Spinal cord (tissue), 10 donors: Measurements from ENCODE around the gene MAPK4. TPM values are rescaled to one million over a fixed set of nuclear protein-coding genes. Genes with fewer than 3 reads are reported as not detected.

Source experiments
- DNase-seq, 6 donors: peaks; one replicate each; pipeline versions ENCODE4 v3.0.0 to v3.0.0-alpha.2; 2013 to 2015; ENCODE audit warnings: low spot score in 6 of 6, low read depth in 4 of 6
- H3K27ac ChIP-seq: one replicate; pipeline ENCODE4 v1.5.1; 2013; ENCODE audit warnings: low read depth, low read length, control low read depth
- H3K27me3 ChIP-seq: one replicate; pipeline ENCODE4 v1.6.1; 2013; ENCODE audit warnings: low read length; ENCODE audit not compliant: control insufficient read depth, insufficient read depth
- H3K36me3 ChIP-seq: one replicate; pipeline ENCODE4 v1.6.1; 2013; ENCODE audit warnings: low read length; ENCODE audit not compliant: control insufficient read depth, insufficient read depth
- H3K4me1 ChIP-seq: one replicate; pipeline ENCODE4 v1.6.1; 2013; ENCODE audit warnings: low read length; ENCODE audit not compliant: control insufficient read depth, insufficient read depth
- H3K4me3 ChIP-seq: one replicate; pipeline ENCODE4 v1.5.1; 2013; ENCODE audit warnings: low read depth, low read length, control low read depth
- H3K9me3 ChIP-seq: one replicate; pipeline ENCODE4 v1.6.1; 2013; ENCODE audit warnings: low read length; ENCODE audit not compliant: control insufficient read depth, insufficient read depth
- WGBS: methylation state at CpG from one replicate; pipeline ENCODE4 v1.1.5; 2013; ENCODE audit warnings: missing lambda C conversion rate; ENCODE audit not compliant: insufficient coverage; 5-methylcytosine and 5-hydroxymethylcytosine counted together
- polyA plus RNA-seq, 2 donors: library from polyadenylated mRNA; unstranded; fragments of 120-200 nt; gene quantifications; one replicate each; pipeline ENCODE4 v1.2.1, GENCODE V29; 2013; ENCODE audit not compliant: insufficient read length in 2 of 2
- total RNA-seq, 2 donors: library from RNA; depleted of rRNA in 1 of 2; stranded (reverse); fragments of 120-200 nt in 1 of 2; fragments of >200 nt in 1 of 2; gene quantifications; one replicate each; pipeline versions ENCODE4 v1.2.3 to v1.2.4, GENCODE V29; 2013 to 2014
- donor health status: healthy.

Gene MAPK4
- total and polyA plus RNA-seq, 4 donors = 21.6 to 89.0 (median 25.2) TPM

DNA sequence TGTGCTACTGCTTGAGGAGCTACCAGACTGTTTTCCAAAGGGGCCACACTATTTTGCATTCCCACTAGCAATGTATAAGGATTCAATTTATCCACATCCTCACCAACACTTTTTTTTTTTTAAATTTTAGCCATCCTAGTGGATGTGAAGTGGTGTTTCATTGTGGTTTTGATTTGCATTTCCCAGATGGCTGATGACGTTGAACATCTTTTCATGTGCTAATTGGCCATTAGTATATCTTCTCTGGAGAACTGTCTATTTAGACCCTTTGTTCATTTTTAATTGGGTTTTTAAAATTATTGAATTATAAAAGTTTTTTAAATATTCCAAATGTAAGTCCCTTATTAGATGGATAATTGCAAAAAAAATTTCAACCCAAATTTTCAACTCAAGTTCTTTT, 121.1 kb downstream of the MAPK4 start:
- peak in 1 of 6 donors; percentile 46 for DNase-seq
- Histone ChIP-seq H3K9me3 (no peaks in the 10 kb centered on the region), H3K4me1 (peaks cover 5% of the 10 kb centered on the region), H3K27ac (no peak overlapping the region), H3K36me3 (no peaks in the 10 kb centered on the region), H3K4me3 (no peak overlapping the region), H3K27me3 (no peaks in the 10 kb centered on the region)
- WGBS = no CpG with 5 or more reads among the region's 1 CpG

DNA sequence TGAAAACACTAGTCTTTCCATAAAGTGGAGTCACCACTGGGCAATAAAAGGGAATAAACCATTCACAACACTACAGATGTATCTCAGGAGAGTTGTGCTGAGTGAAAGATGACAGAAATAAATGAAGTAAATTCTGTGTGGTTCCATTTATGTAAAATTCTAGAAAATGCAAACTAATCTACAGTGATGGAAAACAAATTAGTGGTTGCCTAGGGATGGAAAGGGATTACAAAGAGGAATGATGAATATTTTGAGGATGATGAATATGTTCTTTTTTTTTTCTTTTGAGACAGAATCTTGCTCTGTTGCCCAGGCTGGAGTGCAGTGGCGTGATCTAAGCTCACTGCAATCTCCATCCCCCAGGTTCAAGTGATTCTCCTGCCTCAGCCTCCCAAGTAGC, 123.0 kb downstream of the MAPK4 start:
- H3K27ac ChIP-seq = no peak overlapping the region
- H3K36me3 ChIP-seq = no peaks in the 10 kb centered on the region
- peaks cover 5% of the 10 kb centered on the region for H3K4me1 ChIP-seq
- no peaks in the 10 kb centered on the region for H3K27me3 ChIP-seq
- no peaks in the 10 kb centered on the region for H3K9me3 ChIP-seq
- DNase-seq = no peak
- H3K4me3 ChIP-seq = no peak overlapping the region
- 83% methylated on average over 1 of the region's 1 CpG for WGBS

DNA sequence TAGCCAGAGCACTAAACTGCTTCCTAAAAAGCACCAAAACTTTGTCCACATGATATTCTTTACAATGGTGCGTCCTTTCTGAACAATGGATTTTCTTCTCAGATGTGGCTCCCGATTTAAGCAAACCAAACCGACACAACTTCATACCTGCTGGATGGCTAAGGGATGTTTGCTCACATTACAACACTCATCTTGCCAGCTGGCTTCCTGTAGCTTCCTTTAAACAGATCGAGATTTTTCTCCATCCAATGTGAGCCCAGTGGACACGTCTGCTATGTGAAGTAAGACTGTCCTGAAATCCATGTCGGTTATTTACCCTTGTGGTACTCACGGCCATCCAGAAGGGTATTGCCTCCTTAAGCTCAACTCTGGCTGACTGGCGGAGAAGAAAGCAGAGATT, 126.5 kb downstream of the MAPK4 start:
- H3K4me1 ChIP-seq = peaks cover 5% of the 10 kb centered on the region
- DNase-seq = no peak
- no peaks in the 10 kb centered on the region for H3K36me3 ChIP-seq
- H3K4me3 ChIP-seq = no peak overlapping the region
- H3K27me3 ChIP-seq = no peaks in the 10 kb centered on the region
- no peaks in the 10 kb centered on the region for H3K9me3 ChIP-seq
- H3K27ac ChIP-seq = no peak overlapping the region
- WGBS = 81% methylated on average over 3 of the region's 8 CpGs

DNA sequence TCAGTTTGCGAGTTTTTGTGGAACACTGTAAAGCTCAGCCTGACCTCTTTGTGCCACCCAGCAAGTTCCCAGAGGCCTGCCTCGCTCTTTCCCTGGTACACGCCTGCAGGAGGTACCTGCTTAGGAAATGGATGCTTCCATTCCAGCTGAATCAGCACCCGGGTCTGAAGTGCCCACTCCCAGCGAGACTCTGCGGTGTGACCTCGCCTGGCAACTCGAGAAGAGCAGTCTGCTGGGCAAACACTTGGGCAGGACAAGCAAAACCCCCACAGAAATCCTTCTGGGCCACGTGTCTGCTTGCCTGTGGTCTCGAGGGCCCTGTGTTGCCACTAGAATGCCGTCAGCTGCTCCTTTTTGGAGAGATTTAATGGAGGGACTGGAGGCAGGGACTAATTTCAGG, 127.6 kb downstream of the MAPK4 start:
- WGBS = 89% methylated on average over 11 of the region's 11 CpGs
- Histone ChIP-seq H3K36me3 (no peaks in the 10 kb centered on the region), H3K27me3 (no peaks in the 10 kb centered on the region), H3K4me3 (no peak overlapping the region), H3K4me1 (peaks cover 5% of the 10 kb centered on the region), H3K9me3 (no peaks in the 10 kb centered on the region), H3K27ac (no peak overlapping the region)
- DNase-seq = no peak

DNA sequence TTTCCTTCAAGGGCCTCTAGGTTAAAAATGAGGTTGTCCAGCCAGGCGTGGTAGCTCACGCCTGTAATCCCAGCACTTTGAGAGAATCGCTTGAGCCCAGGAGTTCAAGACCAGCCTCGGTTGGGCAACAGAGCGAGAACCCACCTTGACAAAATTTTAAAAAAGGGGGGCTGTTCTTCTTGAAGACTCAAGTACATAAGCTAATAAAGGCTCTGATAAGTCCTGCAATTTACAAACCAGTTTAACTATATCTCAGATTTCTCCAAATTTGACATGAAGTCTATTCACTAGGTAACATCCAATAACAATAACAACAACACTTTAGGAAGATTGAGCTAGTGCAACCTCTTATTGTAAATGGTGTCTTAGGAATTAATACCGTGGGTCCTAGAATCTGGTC, 129.7 kb downstream of the MAPK4 start:
- Histone ChIP-seq H3K27me3 (no peaks in the 10 kb centered on the region), H3K9me3 (no peaks in the 10 kb centered on the region), H3K36me3 (no peaks in the 10 kb centered on the region), H3K4me1 (peaks cover 5% of the 10 kb centered on the region), H3K4me3 (no peak overlapping the region), H3K27ac (no peak overlapping the region)
- WGBS = 93% methylated on average over 4 of the region's 6 CpGs
- DNase-seq = no peak

DNA sequence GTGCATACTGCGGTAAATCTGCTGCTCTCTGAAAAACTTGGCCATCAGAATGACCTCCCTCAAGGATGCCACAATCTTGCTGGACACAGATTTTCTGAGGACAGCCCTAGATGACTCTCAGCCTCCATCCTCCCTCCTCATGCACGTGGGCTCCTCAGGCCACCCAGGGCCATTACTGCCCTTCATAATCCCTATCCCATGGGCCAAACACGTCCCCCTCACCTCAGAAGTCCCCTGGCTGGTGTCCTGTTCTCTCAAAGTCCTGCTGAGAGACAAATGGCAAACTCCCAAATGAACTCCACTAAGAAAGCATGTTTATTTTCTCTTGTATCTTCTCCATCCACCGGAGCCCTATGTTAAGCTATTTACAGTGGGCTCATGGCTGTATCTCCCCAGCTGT, 134.3 kb downstream of the MAPK4 start:
- Histone ChIP-seq H3K27me3 (no peaks in the 10 kb centered on the region), H3K36me3 (no peaks in the 10 kb centered on the region), H3K27ac (no peak overlapping the region), H3K4me1 (peaks cover 3% of the 10 kb centered on the region), H3K4me3 (no peak overlapping the region), H3K9me3 (no peaks in the 10 kb centered on the region)
- WGBS = 65% methylated on average over 3 of the region's 4 CpGs
- DNase-seq = peak in 1 of 6 donors; percentile 50

DNA sequence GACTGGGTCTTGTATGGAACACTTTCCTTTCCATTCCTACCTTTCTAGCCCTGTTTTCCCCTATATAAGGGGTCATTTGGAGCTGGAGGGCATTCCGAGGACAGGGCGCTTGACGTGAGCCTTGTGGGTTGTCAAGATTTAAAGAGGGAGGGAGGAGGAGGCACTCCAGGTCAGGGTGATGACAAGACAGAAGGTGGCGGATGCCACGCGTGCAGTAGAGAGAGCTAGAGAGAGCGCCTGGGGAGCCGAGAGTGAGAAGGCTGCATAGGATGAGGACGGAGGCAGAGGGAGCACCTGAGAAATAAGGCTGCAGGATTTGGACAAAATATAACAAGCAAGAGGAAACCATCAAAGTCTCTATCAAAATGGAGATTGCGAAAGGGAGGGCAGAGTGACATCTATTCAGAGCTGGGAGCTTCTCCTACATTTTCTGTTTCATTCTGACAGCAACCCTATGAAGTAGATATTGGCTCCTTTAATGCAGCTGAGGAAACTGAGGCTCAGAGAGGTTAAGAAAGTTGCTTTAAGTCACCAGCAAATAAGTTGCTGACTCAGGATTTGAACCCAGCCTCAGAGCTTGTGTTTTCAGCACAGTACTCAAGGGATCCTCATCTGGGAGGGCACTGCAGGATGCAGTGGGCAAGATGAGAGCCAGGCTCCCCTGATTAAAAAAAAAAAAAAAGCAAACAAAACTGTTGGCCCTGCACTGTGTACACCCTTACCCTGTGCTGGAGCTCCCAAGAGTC, 135.7 kb downstream of the MAPK4 start:
- no peak overlapping the region for H3K4me3 ChIP-seq
- no peaks in the 10 kb centered on the region for H3K9me3 ChIP-seq
- no peaks in the 10 kb centered on the region for H3K36me3 ChIP-seq
- WGBS = 83% methylated on average over 9 of the region's 10 CpGs
- H3K4me1 ChIP-seq = peaks cover 3% of the 10 kb centered on the region
- H3K27ac ChIP-seq = no peak overlapping the region
- DNase-seq = no peak
- H3K27me3 ChIP-seq = no peaks in the 10 kb centered on the region

DNA sequence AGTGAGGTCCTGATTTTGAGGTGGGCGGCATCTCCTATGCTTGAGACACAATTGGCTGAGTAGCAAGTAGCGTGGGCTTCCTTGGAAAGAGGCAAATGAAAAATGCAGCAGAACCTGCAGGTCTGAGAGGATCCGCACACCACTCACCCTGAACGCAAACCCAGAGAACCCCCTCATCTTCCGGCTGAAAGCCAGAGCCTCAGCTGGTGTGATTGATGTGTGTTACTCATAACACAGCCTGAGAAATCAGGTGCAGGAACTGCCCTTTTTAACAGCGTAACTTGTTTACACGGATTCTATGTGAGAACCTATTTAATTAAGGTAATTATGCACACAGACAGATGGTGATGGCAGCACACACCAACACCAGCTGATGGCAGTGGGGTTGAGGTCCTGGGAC, 136.5 kb downstream of the MAPK4 start:
- WGBS = 81% methylated on average over 3 of the region's 7 CpGs
- DNase-seq = peak in 1 of 6 donors; percentile 48

DNA sequence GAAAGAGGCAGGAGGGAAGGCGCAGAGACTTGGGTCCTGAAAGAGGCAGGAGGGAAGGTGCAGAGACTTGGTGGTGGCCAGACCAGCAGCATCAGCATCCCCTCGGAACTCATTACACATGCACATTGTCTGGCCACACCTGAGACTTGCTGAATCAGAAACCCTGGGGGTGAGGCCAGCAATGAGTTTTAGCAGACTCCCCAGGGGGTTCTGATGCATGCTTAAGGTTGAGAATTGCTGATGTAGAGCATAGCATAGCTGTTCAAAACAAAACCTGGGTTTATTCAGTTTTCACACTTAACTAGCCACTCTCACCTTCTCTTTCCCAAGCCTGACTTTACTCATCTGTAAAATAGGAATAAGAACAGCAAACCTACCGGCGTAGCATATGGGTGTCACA, 137.0 kb downstream of the MAPK4 start:
- DNase-seq = peak in 1 of 6 donors; percentile 38
- Histone ChIP-seq H3K9me3 (no peaks in the 10 kb centered on the region), H3K27ac (no peak overlapping the region), H3K36me3 (no peaks in the 10 kb centered on the region), H3K4me1 (peaks cover 3% of the 10 kb centered on the region), H3K27me3 (no peaks in the 10 kb centered on the region), H3K4me3 (no peak overlapping the region)
- 100% methylated on average over 1 of the region's 4 CpGs for WGBS

More for the DNA sequence above, 136.5 kb downstream of the MAPK4 start:
- Histone ChIP-seq H3K36me3 (no peaks in the 10 kb centered on the region), H3K9me3 (no peaks in the 10 kb centered on the region), H3K27me3 (no peaks in the 10 kb centered on the region), H3K4me3 (no peak overlapping the region), H3K4me1 (peaks cover 3% of the 10 kb centered on the region), H3K27ac (no peak overlapping the region)

DNA sequence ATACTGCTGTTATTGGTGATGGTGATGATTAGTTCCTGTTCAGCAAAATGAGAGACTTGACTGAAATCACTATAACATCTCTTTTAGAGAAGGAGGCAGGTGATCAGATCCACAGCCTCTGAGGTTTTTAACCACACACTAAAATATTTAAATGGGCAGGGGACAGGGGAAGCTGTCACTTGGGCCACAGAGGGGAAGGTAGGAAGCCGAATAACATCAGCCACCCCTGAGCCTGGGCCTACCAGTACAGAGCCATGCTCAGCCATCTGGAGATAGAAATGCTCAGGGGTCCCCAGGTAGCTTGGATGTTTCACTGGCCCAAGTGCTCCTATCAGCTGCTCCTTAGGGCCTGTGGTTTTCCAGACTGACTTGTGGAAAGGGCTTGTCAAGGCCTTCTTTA, 137.6 kb downstream of the MAPK4 start:
- Histone ChIP-seq H3K27me3 (no peaks in the 10 kb centered on the region), H3K36me3 (no peaks in the 10 kb centered on the region), H3K4me3 (no peak overlapping the region), H3K9me3 (no peaks in the 10 kb centered on the region), H3K4me1 (peaks cover 3% of the 10 kb centered on the region), H3K27ac (no peak overlapping the region)
- no peak for DNase-seq
- 88% methylated on average over 1 of the region's 1 CpG for WGBS
